GM18517 (cell line): ENCODE data around the gene GUCY2C.
A peak's percentile ranks its signal among the peaks of the same experiment; 100 is the strongest.

ENCODE experiments used
- ATAC-seq: cut with Tn5 transposase; IDR thresholded peaks from one replicate; pipeline ENCODE4 v1.9.1; 2021; ENCODE audit warnings: mild to moderate bottlenecking, moderate library complexity; ENCODE audit not compliant: unreplicated experiment

GUCY2C gene

DNA sequence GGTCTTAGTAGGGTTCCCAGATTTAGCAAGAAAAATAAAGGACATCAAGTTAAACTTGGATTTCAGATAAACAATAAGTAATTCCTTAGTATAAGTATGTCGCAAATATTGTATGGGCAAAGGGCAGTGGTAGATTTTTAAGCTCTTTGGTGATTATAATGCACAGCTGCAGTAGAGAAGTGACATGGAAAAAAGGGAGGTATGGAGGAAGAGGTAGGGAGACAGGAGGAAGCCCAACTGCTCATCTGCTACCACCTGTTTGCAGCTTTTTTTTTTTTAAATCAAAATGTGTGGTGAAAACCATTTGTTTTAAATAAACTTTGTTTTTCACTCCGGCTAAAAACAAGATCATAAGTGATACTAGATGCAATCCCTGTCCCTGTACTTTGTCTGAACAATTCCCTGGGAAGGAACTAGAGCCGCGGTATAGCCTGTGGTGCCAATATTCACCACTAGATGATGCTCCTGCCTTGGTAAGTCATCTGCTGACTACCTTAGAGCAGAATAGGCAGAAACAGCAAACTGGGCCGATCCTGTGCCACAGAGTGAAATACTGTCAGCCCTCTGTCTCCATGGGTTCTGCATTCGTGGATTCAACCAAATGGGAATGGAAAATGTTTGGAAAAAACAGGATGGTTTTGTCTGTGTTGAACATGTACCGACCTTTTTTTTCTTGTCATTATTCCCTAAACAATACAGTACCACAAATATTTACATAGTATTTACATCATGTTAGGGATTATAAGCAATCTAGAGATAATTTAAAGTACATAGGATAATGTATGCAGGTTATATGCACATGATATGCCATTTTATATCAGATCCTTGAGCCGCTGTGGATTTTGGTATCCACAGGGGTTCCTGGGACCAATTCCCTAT, 66.3 kb downstream of the GUCY2C start:
- peak; percentile 98 for ATAC-seq

- ATAC-seq = no peak
These were observed 67.6 kb downstream of the GUCY2C start for GRCh38 chr12:14628771-14629170.

GRCh38 chr12:14621826-14622225, 74.6 kb downstream of the GUCY2C start:
- peak; percentile 82 for ATAC-seq

GRCh38 chr12:14619741-14620501, 76.5 kb downstream of the GUCY2C start:
- peak; percentile 65 for ATAC-seq

DNA sequence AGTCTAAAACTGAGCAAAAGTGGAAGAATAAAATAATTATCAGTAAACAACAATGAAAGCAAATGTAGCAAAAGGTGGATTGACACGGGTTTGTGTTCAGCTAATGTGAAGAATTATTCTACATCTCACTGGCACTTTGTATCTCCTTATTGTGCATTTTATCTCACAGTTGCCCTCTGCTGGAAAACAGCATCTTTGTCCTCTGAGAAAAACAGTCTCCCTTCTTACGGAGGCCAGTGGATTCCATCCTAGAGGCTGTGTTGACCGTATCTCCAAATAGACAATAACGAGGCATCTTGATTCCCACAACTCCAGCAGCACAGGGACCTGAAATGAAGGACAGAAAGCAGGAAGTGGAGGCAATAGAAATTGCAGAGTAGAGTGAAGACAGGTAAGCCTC, 77.4 kb downstream of the GUCY2C start:
- ATAC-seq = no peak

- peak; percentile 58 for ATAC-seq
These were observed 81.7 kb downstream of the GUCY2C start for GRCh38 chr12:14614704-14615121.

GRCh38 chr12:14613718-14614117, 82.7 kb downstream of the GUCY2C start:
- ATAC-seq = peak; percentile 95

DNA sequence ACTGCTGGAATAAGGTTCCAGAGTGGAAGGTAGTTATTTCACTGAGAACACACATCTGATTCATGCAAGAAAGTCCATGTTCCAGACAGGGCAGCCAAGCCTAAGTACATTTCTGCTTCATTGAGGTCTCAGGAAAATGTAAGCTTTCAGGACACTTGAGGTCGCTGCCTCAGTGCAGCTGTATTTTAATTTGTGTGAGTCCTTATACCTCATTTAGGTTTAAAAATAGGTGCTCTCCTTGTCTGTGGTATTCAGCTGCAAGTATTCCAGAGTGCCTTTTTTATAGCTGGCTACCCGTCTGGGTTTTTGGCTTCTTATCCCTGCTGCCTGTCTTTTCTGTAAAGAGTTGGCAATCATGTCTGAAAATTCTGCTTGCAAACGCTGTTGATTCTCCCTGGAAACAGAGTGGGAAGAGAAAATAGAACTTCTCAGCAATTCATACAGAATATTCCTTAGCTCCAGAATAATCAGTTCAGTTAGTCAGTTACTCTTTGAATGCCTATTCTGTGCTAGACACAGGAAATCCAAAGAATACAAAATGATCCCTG, 83.4 kb downstream of the GUCY2C start:
- ATAC-seq = no peak

DNA sequence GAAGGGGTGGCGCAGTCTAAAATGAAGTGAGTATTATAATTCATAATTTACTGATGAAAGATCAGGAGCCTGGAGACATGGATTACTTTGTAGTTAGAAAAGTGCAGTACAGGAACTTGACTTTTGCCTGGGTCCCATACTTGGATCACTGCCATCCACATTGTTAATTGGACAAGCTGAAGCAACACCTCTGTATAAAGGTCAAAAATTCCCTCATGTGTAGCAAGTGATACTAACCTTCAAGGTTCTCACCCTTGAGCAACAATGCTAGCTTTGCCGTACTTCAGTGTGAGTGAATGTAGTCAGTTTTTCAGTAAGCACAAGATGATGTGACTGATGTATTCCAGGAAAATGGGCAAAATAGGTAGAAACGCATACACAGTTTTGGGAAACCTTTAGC, 84.1 kb downstream of the GUCY2C start:
- ATAC-seq = no peak

GRCh38 chr12:14611640-14612203, 84.7 kb downstream of the GUCY2C start:
- no peak for ATAC-seq

DNA sequence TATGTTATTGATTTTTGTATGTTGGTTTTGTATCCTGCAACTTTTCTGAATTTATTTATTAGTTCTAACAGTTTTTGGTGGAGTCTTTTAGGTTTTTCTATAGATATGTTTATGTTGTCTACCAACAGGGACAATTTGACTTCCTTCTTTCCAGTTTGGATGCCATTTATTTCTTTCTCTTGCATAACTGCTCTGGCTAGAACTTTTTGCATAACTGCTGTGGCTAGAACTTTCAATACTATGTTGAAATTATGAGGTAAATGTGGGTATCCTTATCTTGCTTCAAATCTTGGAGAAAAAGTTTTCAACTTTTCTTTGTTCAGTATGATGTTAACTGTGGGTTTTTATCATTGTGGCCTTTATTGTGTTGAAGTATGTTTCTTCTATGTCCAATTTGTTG, 88.8 kb downstream of the GUCY2C start:
- ATAC-seq = no peak

DNA sequence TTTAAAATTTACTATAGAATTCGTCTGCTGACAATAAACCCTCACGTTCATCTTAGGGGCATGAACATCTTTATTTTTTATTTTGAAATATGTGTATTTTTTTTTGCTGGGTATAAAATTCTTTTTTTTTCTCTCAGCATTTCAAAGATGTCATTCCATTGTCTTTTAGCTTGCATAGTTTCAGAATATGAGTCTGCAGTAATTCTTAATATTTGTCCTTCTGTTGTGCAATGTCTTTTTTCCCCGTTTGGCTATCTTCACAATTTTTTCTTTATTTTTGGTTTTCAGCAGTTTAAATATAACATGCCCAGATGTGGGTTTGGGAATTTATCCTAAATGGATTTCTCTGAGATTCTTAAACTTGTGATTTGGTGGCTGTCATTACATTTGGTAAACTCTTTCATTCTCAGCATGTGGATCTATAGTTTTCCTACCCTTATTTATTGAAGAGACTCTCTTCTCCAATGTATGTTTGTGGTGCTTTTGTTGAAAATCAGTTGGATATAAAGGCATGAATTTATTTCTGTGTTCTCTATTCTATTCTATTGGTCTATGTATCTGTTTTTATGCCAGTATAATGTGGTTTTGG, 90.9 kb downstream of the GUCY2C start:
- no peak for ATAC-seq

DNA sequence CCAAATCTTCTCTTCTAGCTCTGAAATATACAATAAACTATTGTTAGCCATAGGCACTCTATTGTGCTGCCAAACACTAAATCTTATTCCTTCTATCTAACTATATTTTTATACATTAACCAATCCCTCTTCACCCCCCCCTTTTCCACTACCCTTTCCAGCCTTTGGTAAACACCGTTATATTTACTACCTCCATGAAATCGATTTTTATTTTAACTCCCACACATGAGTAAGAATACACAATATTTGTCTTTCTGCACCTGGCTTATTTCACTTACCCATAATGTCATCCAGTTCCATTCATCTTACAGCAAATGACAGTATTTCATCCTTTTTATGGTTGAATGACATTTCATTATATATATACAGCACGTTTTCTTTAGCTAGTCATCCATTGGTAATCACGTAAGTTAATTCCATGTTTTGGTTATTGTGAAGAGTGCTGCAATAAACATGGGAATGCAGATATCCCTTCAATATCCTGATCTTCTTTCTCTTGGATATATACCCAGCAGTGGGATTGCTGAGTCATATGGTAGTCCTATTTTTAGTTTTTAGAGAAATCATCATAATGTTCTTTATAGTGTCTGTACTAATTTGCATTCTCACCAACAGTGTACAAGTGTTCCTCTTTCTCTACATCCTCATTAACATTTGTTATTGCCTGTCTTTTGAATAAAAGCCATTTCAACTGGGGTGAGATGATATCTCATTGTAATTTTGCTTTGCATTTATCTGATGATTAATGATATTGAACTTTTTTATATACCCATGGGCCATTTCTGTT, 94.5 kb downstream of the GUCY2C start:
- ATAC-seq = no peak

DNA sequence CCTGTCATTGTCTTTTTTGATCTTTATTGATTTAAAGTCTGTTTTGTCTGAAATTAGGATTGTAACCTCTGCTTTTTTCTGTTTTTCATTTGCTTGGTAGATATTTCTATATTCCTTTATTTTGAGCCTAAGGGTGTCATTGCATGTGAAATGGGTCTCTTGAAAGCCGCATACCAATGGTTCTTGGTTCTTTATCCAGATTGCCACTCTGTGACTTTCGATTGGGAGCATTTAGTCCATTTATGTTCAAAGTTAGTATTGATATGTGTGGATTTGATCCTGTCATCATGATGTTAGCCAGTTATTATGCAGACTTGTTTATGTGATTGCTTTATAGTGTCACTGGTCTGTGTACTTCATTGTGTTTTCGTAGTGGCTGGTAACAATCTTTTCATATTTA, 98.9 kb downstream of the GUCY2C start:
- no peak for ATAC-seq

DNA sequence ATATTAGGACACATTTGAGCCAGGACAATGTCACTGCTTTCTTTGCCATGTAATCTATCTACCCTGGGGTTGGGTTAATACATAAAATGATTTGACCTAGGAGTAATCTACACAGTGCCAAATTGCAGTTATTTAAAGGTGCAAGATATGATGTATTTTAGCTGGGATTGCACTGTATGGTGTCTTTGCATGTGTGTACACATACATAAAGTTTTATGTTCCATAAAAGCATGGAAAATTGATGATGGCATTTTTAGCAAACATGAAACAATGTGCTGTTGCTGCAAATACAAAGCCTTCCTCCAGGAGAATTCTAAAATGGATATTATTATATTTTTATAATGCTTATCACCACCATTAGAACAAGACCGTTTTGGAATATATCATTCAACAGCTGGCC, 104.7 kb downstream of the GUCY2C start:
- ATAC-seq = no peak

DNA sequence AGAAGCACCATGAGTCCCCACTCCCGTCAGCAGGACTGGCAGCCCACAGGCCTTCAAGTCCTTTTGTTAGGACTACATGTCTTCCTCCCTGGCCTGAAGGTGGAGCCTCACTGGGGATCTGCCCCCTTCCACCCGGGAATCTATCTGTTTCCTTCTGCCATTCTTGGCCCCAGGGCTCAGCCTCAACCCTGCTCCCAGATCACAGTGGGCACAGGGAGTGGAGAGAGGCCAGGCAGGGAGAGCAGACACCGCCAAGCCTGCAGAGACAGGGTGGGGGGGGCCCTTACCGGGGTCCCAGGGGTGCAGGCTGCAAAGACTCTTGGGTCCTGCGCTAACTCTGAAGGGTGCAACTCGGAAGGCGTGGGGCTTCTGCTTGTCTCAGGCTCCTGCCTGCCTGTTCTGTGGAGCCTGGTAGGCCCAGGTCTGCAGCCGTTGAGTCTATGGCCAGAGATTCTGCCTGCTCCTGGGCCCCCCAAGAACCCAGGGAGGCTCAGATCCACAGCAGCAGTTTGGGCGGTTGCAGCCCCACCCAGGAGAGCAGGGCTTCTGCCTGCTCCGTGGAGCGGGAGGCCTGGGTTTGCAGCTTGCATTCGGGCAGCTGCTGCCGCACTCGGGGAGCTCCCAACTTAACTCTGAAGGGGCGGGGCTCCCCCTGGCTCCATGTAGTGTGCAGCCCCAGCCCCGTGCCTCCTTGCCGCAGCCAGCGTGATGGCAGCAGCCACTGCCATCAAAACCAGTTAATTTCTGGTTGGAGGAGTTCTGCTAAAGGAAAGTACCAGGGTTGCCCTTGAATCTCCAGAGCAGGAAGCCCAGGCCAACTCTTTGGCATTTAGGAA, 107.0 kb downstream of the GUCY2C start:
- no peak for ATAC-seq

DNA sequence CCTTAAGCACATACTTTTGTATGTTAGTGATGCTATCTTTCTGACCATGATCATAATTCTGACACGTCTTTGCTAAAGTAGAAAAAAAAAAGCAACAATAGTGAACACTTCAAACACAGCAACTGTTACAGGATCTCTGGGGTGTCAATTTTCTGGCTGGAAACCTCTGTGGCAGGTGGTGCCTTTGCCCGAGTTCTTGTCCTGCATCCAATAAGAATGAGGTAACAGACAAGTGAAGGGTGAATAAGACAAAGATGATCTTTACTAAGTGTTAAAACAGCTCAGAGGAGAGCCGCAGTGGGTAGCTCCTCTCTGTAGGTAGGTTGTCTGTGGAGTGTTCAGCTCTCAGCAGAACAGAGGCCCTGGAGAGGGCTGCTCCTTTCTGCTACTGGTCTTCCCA, 107.8 kb downstream of the GUCY2C start:
- no peak for ATAC-seq

DNA sequence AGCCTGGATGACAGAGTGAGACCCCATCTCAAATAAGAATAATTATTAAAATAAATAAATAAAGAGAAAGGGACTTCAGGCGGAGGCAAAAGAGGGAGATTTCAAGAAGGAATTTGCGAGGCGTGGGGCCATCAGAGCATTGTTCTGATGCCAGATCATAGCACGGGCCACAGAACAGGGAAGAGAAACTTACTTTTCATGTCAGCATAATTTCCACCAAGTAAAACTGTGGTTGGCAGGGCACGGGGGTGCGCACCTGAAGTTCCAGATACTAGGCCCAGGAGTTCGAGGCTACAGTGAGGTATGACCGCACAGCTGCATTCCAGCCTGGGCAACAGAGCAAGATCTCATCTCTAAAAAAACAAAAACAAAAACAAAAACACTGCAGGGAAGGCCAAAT, 117.8 kb downstream of the GUCY2C start:
- no peak for ATAC-seq

DNA sequence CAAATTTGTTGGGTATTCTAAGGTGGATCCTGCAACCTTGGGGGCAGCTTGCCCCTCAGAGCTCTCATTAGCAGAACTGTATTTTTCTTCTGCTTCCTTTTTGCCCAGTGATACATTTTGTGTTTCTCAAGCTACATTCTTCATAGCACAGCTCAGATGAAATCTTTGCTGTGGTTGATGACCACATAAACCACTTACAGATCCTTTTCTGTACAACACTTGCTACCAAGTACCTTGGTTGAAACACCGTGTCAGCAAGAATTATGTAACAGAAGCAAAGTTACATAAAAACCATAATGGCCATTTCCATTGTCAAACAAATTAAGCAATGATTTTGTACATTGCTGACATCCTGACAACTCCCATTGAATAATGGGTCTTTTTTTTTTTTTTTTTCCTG, 119.1 kb downstream of the GUCY2C start:
- ATAC-seq = peak; percentile 63
